ENCODE results near the gene HTR1D. TPM values are rescaled to one million over a fixed set of nuclear protein-coding genes. Genes with fewer than 3 reads are reported as not detected.

Gene HTR1D
- total RNA-seq, 4 donors from 2014 or later = not detected

DNA sequence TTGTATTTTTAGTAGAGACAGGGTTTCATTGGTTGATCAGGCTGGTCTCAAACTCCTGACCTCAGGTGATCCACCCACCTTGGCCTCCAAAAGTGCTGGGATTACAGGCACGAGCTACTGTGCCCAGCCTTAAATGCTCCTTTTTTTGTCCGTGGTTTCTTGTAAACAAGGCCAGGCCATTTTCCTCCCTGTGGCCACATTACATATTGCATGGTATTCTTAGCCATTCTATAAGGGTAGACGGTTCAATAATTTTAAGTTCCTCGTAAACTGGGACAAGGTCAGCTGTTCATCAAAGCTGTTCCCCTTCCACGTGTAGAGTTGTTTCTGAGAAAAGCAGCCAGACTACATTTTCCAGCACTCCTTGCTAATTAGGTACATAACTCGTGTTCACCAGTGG lies 38.4 kb downstream of the HTR1D start:
- Histone ChIP-seq H3K27me3 (no peaks in the 10 kb centered on the region), H3K4me1 (peaks cover 0 to 12% of the 10 kb centered on the region in 2 donors), H3K9me3 (no peaks in the 10 kb centered on the region), H3K27ac (no peak overlapping the region), H3K36me3 (no peaks in the 10 kb centered on the region), H3K4me3 (replicated peaks in 1 of 3) (no peak overlapping the region)
- intact Hi-C loops (cut with DNase I) = no loop called here
- DNase-seq = no peak
- WGBS, 2 donors = 72 to 76% methylated on average over 6 of the region's 6 CpGs
- TF ChIP-seq, protein P1, sequence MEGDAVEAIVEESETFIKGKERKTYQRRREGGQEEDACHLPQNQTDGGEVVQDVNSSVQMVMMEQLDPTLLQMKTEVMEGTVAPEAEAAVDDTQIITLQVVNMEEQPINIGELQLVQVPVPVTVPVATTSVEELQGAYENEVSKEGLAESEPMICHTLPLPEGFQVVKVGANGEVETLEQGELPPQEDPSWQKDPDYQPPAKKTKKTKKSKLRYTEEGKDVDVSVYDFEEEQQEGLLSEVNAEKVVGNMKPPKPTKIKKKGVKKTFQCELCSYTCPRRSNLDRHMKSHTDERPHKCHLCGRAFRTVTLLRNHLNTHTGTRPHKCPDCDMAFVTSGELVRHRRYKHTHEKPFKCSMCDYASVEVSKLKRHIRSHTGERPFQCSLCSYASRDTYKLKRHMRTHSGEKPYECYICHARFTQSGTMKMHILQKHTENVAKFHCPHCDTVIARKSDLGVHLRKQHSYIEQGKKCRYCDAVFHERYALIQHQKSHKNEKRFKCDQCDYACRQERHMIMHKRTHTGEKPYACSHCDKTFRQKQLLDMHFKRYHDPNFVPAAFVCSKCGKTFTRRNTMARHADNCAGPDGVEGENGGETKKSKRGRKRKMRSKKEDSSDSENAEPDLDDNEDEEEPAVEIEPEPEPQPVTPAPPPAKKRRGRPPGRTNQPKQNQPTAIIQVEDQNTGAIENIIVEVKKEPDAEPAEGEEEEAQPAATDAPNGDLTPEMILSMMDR (IDR thresholded peaks at IDR 0.05) = peak in 2 of 6 experiments; percentile 11 to 13
- no peak for TF ChIP-seq POLR2A (IDR thresholded peaks at IDR 0.05)

DNA sequence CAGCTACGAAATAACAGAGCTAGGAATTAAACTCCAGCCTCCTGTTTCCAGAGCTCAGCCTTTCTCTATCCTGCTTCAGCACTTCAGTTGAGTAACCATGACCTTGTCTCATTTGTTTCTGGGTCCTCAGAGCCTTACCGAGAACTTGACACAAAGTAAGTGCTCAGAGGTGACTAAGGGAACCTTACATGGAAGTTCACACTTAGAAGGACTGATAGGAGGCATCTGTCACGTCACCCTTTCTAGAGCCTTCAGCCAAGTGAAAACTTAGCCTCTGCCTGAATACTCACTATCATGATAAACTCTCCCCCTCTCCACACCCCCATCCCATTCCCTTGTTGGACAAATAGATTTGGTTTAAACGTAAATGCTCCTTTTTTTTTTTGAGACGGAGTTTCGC lies 38.9 kb downstream of the HTR1D start:
- H3K4me3 ChIP-seq (replicated peaks in 1 of 3) = no peak overlapping the region
- no peaks in the 10 kb centered on the region for H3K9me3 ChIP-seq
- H3K27ac ChIP-seq = peak overlapping the region; percentile 75 to 90 (median 85)
- peaks cover 0 to 12% of the 10 kb centered on the region in 2 donors for H3K4me1 ChIP-seq
- no peak for TF ChIP-seq POLR2A (IDR thresholded peaks at IDR 0.05)
- TF ChIP-seq, protein P1 (IDR thresholded peaks at IDR 0.05) = no peak
- 88 to 94% methylated on average over 6 of the region's 6 CpGs for WGBS, 2 donors
- intact Hi-C loops (cut with DNase I) = no loop called here
- no peaks in the 10 kb centered on the region for H3K27me3 ChIP-seq
- DNase-seq = no peak
- no peaks in the 10 kb centered on the region for H3K36me3 ChIP-seq

DNA sequence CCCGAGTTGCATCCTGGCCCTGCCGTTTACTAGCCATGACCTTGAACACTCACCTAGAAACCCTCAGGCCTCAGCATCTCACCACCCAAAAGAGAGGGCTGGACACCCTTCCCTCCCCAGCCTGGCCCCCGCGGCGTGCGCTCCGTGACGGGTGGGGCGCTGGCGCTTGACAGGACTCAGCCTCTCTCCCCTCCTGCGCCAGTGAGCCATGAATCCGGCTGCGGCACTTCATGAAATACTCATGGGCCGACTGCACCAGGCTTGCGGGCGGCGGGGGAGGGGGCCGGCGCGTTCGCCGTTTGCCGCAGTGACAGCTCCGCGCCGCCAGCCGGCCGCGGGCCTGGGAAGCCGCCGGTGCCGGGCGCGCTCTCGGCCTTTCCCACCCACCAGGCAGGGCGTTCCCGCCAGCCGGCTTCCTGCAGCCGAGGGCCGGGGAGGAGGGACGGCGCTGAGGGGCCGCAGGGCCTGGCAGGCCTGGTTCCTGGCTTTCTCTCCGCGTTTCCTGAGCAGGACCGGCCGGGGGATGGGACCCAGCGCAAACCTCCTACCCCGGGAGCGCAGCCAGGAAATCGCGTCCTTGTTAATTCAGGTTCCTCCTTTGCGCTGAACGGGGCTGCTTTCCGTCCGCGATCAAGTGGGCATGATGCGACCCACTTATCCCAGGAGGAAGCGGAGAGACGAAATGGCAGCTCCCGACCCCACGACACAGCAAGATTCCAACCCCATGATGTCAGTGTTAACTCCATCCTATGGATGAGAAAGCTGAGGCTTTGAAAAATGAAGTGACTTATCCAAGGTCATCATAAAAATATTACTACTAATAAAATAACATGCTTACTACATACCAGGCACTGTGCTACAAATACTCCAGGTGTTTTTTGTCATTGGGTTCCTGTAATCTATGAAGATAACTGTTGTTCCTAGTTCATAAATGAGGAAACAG lies 39.6 kb downstream of the HTR1D start:
- Histone ChIP-seq H3K9me3 (no peaks in the 10 kb centered on the region), H3K4me3 (replicated peaks in 1 of 3) (peak overlapping the region; percentile 6 to 41 (median 12)), H3K4me1 (peaks cover 0 to 12% of the 10 kb centered on the region in 2 donors), H3K36me3 (no peaks in the 10 kb centered on the region), H3K27ac (peak overlapping the region; percentile 75 to 90 (median 85)), H3K27me3 (no peaks in the 10 kb centered on the region)
- intact Hi-C loops (cut with DNase I) = no loop called here
- TF ChIP-seq, protein P1 (IDR thresholded peaks at IDR 0.05) = peak in 4 of 6 experiments; percentile 11 to 49 (median 36)
- TF ChIP-seq POLR2A (IDR thresholded peaks at IDR 0.05) = peak in 1 of 2 donors; percentile 73
- 2 to 3% methylated on average over 13 to 14 of the region's 62 CpGs for WGBS, 2 donors
- peak; percentile 94 for DNase-seq

DNA sequence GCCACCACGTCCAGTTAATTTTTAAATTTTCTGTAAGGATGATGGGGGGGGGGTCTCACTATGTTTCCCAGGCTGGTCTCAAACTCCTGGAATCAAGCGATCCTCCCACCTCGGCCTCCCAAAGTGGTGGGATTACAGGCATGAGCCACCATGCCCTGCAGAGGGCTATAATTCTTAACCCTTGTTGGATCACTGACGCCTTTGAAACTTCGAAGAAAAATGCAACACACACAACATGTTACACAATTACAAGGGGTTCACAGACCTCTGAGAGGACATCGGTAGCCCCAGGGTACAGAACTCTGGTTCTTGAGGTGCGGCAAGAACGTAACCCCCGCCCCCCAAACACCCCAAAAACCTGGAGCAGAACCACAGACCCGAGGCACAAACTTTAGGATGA lies 40.3 kb downstream of the HTR1D start:
- TF ChIP-seq, protein P1 (IDR thresholded peaks at IDR 0.05) = no peak
- TF ChIP-seq POLR2A (IDR thresholded peaks at IDR 0.05) = no peak
- Histone ChIP-seq H3K27ac (peak overlapping the region; percentile 75 to 90 (median 85)), H3K4me3 (replicated peaks in 1 of 3) (peak overlapping the region in 2 of 3 donors; percentile 6 to 41), H3K9me3 (no peaks in the 10 kb centered on the region), H3K36me3 (no peaks in the 10 kb centered on the region), H3K27me3 (no peaks in the 10 kb centered on the region), H3K4me1 (peaks cover 0 to 12% of the 10 kb centered on the region in 2 donors)
- WGBS, 2 donors = 42 to 44% methylated on average over 8 to 10 of the region's 10 CpGs
- intact Hi-C loops (cut with DNase I) = no loop called here
- DNase-seq = no peak

Measured in thyroid gland (tissue), 4 donors.